ENCODE measurements around the gene CD300LB.
"Not testable (repeated sequence)": the region's sequence is repeated elsewhere in the genome, so short reads cannot be mapped to it uniquely, and the experiment has no call there.

CD300LB gene

GRCh38 chr17:74531231-74531761 lies at the start of gene CD300LB:
Gene CD300LB (minus strand): TSS chr17:74531475. CDS start chr17:74531350, 125 bp downstream.
- DNase-seq = no peak

GRCh38 chr17:74579900-74580299 lies 48.6 kb upstream of the CD300LB start:
- DNase-seq = no peak

DNA sequence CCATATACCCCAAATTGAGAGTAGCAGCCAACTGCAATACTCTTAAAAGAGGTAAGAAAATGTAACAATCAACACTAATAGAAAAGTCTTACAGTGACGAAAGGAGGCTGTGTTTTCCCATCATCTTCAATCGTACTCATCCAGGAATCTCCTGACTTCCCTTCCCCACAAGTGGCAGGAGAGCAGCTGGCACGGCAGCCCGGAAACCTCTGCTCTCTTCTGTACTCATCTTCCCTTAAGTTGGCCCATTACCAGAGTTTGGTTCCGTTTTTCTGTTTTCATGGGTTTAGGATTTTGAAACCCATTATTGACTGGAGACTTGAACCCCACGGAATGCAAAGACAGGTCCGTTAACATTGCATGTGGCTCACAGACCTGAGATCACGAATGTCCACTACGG lies 47.7 kb upstream of the CD300LB start:
- DNase-seq = no peak

GRCh38 chr17:74574489-74575142 lies 43.3 kb upstream of the CD300LB start:
- DNase-seq = no peak

DNA sequence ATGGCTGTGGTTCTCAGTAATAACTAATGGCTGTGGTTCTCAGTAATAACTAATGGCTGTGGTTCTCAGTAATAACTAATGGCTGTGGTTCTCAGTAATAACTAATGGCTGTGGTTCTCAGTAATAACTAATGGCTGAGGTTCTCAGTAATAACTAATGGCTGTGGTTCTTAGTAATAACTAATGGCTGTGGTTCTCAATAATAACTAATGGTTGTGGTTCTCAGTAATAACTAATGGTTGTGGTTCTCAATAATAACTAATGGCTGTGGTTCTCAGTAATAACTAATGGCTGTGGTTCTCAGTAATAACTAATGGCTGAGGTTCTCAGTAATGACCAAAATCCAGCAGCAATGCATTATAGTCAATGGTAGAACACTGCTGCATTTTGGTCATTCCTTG lies 42.4 kb upstream of the CD300LB start:
- not testable (repeated sequence) for DNase-seq

DNA sequence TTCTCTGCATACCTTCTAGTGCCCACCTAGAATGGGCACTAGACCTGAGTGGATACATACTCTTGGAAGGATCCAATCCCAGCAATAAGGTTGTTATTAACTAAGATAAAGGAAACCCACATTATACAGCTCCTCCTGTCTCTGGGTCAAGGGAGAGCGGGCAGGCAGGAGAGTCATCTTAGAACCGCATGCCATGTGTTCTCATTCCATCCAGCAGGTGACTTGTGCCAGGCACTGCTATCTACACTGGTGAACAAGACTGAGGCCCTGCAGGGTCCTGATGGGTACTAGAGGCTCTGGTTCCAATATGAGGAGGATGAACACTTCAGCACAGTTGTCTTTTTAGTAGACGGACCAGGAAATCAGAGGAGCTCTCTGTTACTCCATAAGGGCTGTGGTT lies 41.9 kb upstream of the CD300LB start:
- no peak for DNase-seq

DNA sequence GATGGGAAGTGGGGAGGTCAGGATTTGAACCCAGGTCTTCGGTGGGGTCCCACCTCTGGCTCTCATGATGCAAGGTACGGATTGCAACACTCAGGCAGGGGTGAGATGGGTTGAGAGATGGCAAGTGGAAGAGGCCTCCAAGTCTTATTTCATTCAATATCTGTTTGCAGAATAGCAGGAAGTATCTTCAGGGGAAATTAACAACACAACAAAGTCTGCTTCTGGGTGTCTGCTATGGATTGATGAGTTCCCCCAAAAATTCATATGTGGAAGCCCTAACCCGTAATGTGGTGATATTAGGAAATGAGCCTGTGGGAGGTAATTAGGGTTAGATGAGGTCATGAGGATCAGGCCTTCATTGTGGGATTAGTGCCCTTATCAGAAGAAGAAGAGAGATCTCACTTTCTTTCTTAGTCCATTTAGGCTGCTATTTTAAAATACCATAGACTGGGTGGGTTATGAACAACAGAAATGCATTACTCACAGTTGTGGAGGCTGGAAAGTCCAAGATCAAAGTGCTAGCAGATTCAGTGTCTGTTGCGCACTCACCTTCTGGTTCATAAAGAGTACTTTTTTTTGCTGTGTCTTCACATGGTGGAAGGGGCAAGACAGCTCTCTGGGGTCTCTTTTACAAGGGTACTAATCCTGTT lies 40.5 kb upstream of the CD300LB start:
- DNase-seq = no peak

DNA sequence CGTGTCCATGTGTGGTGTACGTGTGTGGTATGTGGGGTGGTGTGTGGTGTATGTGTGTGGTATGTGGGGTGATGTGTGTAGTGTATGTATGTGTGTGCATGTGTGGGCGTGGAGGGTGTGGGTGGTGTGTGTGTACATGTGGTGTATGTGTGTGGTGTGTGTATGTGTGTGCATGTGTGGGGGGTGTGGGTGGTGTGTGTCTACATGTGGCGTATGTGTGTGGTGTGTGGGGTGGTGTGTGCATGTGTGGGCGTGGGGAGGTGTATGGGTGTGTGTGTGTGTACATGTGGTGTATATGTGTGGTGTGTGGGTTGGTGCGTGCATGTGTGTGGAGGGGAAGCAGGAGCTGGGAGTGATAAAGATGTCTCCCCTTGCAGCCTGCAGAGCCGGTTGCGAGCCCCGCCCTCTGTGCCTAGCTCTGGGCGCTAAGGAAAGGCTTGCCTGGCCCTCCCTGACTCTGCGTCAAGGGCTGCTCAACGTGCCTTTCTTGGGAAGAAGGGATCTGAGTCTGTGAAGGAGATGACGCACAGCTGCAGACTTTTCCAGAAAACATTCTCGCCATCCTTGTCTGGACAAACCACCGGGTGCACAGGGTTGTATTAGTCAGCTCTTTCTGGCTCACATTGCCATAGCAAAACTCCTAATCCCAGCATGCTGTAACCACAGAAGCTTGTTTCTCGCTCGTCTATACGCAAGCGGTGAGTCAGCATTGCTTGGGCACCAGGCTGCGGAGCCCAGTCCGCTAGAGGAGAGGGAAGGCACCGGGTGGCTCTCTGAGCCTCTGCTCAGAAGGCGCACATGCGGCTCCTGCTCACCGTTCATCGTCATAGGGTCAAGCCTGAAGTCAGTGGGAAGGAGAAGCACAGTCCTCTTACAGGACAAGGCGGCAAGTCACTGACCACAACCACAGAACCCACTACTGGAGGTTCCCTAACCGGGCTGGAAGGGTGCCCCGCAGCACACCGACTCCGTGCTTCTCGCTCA lies 38.0 kb upstream of the CD300LB start:
- DNase-seq = peak; percentile 95

GRCh38 chr17:74568106-74568873 lies 37.0 kb upstream of the CD300LB start:
- no peak for DNase-seq

DNA sequence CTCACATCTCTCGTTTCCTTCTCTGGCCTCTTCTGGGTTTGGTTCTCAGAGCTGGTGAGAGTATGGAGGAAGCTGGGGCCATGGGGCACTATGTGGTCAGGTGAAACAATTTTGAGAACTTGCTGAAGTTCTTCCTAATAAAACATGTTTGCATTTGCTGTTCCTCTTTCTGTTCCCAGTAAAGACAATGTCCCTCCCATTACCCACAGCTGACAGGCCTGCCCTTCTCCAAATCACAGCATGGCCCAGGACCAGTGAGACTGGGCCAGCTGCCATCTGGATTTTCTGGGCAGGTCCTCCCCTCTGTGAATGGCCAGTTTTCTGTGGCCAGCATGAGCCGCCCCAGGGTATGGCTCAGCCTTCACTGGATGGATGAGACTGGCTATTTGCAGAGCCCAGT lies 36.1 kb upstream of the CD300LB start, which contains the start of gene CD300H:
CD300H (minus strand) TSS at position 113 of the 400 bp plus-strand sequence.
- no peak for DNase-seq

GRCh38 chr17:74566132-74566753 lies 35.0 kb upstream of the CD300LB start:
- DNase-seq = no peak

DNA sequence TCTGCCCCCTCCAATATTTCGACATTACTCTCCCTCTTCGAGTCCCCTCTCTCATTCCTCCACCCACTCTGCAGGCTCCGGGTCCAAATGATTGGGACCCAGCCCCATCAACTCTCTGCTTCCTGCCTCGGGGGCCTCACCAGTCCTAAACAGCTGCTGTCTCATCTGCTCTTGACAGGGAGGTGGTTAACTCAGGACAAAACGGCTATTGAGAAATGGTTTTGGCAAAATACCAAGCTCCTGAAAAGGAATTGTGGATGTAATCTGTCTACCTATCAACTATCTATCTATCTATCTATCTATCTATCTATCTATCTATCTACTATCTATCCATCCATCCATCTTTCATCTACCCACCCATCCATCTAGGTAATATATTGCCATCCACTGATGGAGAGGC lies 33.9 kb upstream of the CD300LB start:
- no peak for DNase-seq

- DNase-seq = no peak
Observed at GRCh38 chr17:74563358-74563757, 32.1 kb upstream of the CD300LB start.

- DNase-seq = no peak
Observed at GRCh38 chr17:74561586-74561985, 30.3 kb upstream of the CD300LB start.

- DNase-seq = no peak
Observed at GRCh38 chr17:74558882-74559519, 27.7 kb upstream of the CD300LB start.

DNA sequence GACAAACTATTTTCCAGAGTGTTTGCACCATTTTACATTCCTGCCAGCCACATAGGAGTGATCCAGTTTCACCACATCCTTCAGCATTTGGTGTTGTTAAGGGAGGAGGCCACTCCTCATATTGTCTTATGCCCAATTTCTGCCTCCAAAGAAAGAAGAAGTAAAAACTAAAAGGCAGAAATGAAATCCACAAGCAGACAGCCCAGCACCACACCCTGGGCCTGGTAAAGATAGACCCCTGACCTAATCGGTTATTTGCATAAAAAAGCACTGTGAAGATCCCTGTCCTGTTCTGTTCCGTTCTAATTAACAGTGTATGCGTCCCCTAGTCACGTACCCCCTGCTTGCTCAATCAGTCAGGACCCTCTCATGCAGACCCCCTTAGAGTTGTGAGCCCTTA lies 27.1 kb upstream of the CD300LB start:
- not testable (repeated sequence) for DNase-seq

DNA sequence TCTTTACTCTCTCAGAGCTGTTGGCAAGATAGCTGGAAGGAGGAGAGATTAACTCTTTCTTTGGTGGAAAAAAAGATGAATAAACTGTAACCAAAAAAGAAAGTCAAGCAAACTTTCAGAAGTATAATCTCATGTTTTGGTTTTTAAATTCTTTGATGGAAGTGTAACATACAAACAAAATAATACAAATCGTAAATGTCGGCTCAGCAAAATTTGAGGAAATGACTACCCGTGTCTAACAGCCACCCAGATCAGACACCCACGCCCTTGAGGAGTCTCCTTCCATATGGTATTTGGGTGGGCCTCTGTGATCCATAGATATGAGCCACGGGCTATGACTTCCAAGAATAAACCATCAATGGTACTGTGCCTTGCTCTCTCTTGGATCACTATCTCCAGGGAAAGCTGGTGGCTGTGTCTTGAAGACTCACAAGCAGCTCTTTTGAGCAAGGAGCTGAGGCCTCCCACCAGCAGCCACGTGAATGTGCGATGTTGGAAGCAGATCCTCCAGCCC lies 24.2 kb upstream of the CD300LB start:
- no peak for DNase-seq

DNA sequence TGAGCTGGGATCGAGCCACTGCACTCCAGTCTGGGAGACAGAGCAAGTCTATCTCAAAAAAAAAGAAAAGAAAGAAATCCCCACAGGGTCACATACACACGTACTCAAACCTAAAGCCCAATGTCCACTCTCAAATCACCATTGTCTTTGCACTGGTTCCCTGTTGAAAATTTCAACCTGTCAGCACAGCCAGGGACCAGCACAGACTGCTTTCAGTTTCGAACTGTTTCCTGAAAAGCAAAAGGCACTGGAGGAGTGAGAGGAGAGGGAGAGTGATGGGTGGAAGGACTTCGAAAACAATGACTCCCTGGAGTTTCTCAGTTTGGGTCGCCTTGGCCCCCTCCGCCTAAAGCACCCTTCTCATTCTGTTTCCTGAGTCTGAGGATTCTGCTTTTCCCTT lies 23.6 kb upstream of the CD300LB start:
- DNase-seq = no peak

DNA sequence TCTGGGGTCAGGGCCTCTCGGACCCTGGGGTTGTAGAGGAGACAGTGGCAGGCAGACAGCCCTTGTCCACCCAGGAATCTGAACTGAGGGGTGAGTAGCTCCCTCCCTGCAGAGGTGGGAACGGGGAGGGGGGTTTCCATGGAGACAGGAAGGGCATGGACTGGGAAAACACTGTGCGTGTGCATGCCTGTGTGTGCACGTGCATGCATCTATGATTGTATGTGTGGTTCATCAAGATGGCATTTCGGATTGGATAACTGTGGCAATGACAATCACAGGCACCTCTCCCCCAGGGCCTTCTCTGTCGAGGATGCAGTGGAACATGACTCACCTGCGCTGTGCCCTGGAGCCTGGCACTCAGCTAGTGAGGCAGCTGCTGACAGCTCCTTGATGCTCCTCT lies 20.8 kb upstream of the CD300LB start:
- DNase-seq = no peak

GRCh38 chr17:74550602-74551001 lies 19.3 kb upstream of the CD300LB start:
- no peak for DNase-seq

DNA sequence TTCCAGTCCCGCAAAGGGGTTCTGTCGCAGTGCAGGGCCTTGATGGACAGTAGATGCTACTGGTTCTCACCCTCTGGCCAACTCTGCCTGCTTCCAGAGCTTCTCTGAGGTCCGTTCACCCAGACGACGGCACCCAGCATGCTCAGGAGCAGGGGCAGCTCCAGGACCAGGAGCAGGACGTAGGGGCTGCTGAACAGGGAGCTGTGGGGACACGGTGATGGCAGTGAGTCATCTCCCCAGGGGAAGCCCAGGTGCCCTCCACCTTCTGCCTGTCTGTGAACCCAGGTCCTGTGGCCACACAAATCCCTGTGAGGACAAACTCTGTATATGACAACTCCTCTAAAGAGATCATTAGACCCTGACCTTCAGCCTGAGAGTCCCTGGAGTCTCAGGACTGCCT lies 18.1 kb upstream of the CD300LB start:
- DNase-seq = no peak

All from kidney glomerular epithelial cell (primary cell).